Measurements from ENCODE around the gene ABCC3. TPM values are rescaled to one million over a fixed set of nuclear protein-coding genes. Genes with fewer than 3 reads are reported as not detected.

ABCC3 gene
- total and polyA plus RNA-seq, 9 of the 15 experiments (the other 6 are each of a cell fraction or from before 2014, with no cell fraction given), result 0.03 to 1.6 (median 0.42) TPM; not detected in 5

DNA sequence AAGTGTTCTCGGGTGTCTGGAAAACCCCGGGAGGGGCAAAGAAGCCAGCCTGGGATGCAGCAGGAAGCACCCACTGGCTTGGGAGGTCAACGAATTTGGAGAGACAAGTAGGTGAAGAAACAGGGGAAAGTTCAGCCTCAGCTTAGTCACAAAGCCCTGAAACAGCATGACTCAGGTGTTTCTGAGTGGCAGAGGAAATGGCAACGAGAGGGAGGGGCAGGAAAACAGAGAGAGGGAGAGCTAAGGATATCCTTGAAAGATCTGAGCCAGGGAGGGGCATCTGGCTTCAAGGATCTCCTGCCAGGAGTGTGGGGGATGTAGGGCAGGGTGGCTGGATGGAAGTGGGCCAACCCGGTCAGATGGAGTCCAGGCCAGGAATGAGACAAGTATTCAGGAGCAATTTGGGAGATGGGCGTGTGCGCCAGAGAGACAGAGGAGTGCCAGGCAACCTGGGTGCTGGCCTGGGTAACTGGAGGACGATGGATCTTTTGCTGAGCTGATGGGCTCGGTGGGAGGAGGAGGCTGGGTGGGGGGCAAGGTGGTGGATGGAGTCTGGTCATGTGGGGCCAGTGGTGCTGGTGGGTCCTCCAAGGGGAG is 27.2 kb downstream of the ABCC3 start (continued):
- TF ChIP-seq, protein P1, sequence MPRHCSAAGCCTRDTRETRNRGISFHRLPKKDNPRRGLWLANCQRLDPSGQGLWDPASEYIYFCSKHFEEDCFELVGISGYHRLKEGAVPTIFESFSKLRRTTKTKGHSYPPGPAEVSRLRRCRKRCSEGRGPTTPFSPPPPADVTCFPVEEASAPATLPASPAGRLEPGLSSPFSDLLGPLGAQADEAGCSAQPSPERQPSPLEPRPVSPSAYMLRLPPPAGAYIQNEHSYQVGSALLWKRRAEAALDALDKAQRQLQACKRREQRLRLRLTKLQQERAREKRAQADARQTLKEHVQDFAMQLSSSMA (CRISPR knock-in tag; IDR thresholded peaks at IDR 0.05), result no peak
- TF ChIP-seq, protein P2, sequence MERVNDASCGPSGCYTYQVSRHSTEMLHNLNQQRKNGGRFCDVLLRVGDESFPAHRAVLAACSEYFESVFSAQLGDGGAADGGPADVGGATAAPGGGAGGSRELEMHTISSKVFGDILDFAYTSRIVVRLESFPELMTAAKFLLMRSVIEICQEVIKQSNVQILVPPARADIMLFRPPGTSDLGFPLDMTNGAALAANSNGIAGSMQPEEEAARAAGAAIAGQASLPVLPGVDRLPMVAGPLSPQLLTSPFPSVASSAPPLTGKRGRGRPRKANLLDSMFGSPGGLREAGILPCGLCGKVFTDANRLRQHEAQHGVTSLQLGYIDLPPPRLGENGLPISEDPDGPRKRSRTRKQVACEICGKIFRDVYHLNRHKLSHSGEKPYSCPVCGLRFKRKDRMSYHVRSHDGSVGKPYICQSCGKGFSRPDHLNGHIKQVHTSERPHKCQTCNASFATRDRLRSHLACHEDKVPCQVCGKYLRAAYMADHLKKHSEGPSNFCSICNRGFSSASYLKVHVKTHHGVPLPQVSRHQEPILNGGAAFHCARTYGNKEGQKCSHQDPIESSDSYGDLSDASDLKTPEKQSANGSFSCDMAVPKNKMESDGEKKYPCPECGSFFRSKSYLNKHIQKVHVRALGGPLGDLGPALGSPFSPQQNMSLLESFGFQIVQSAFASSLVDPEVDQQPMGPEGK (CRISPR knock-in tag; IDR thresholded peaks at IDR 0.05; ENCODE audit: borderline replicate concordance), result no peak
- TF ChIP-seq DDX20 (tag; IDR thresholded peaks at IDR 0.05; ENCODE audit: low read depth) (no peak), SMAD3 (CRISPR knock-in tag; conservative IDR thresholded peaks at IDR 0.05) (peak; percentile 60; the same call in 1 of the 2 replicates), CHCHD3 (CRISPR knock-in tag; IDR thresholded peaks at IDR 0.05) (no peak), POLR2A (conservative IDR thresholded peaks at IDR 0.05) (peak; percentile 58; the same call in 1 of the 2 replicates), SOX6 (IDR thresholded peaks at IDR 0.05) (peak; percentile 50; the same call in 1 of the 2 replicates), LARP7 (IDR thresholded peaks at IDR 0.05) (peak; percentile 89), ETV5 (CRISPR knock-in tag; IDR thresholded peaks at IDR 0.05; ENCODE audit: low read depth) (no peak), NR1H2 (CRISPR knock-in tag; IDR thresholded peaks at IDR 0.05) (no peak), ATF1 (CRISPR knock-in tag; IDR thresholded peaks at IDR 0.05) (no peak), ATF1 (tag; IDR thresholded peaks at IDR 0.05) (no peak), ESRRA (IDR thresholded peaks at IDR 0.05; ENCODE audit: borderline replicate concordance, low read depth) (no peak), HDAC2 (IDR thresholded peaks at IDR 0.05) (peak; percentile 79), EHMT2 (IDR thresholded peaks at IDR 0.05) (peak; percentile 68), ZKSCAN3 (CRISPR knock-in tag; IDR thresholded peaks at IDR 0.05) (no peak)
- TF ChIP-seq, protein P3, sequence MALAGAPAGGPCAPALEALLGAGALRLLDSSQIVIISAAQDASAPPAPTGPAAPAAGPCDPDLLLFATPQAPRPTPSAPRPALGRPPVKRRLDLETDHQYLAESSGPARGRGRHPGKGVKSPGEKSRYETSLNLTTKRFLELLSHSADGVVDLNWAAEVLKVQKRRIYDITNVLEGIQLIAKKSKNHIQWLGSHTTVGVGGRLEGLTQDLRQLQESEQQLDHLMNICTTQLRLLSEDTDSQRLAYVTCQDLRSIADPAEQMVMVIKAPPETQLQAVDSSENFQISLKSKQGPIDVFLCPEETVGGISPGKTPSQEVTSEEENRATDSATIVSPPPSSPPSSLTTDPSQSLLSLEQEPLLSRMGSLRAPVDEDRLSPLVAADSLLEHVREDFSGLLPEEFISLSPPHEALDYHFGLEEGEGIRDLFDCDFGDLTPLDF (CRISPR knock-in tag; IDR thresholded peaks at IDR 0.05), result no peak
- TF ChIP-seq, protein P4, sequence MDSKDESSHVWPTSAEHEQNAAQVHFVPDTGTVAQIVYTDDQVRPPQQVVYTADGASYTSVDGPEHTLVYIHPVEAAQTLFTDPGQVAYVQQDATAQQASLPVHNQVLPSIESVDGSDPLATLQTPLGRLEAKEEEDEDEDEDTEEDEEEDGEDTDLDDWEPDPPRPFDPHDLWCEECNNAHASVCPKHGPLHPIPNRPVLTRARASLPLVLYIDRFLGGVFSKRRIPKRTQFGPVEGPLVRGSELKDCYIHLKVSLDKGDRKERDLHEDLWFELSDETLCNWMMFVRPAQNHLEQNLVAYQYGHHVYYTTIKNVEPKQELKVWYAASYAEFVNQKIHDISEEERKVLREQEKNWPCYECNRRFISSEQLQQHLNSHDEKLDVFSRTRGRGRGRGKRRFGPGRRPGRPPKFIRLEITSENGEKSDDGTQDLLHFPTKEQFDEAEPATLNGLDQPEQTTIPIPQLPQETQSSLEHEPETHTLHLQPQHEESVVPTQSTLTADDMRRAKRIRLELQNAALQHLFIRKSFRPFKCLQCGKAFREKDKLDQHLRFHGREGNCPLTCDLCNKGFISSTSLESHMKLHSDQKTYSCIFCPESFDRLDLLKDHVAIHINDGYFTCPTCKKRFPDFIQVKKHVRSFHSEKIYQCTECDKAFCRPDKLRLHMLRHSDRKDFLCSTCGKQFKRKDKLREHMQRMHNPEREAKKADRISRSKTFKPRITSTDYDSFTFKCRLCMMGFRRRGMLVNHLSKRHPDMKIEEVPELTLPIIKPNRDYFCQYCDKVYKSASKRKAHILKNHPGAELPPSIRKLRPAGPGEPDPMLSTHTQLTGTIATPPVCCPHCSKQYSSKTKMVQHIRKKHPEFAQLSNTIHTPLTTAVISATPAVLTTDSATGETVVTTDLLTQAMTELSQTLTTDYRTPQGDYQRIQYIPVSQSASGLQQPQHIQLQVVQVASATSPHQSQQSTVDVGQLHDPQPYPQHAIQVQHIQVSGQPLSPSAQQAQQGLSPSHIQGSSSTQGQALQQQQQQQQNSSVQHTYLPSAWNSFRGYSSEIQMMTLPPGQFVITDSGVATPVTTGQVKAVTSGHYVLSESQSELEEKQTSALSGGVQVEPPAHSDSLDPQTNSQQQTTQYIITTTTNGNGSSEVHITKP (IDR thresholded peaks at IDR 0.05; ENCODE audit: partially characterized antibody), result peak; percentile 34
- TF ChIP-seq, protein P5, sequence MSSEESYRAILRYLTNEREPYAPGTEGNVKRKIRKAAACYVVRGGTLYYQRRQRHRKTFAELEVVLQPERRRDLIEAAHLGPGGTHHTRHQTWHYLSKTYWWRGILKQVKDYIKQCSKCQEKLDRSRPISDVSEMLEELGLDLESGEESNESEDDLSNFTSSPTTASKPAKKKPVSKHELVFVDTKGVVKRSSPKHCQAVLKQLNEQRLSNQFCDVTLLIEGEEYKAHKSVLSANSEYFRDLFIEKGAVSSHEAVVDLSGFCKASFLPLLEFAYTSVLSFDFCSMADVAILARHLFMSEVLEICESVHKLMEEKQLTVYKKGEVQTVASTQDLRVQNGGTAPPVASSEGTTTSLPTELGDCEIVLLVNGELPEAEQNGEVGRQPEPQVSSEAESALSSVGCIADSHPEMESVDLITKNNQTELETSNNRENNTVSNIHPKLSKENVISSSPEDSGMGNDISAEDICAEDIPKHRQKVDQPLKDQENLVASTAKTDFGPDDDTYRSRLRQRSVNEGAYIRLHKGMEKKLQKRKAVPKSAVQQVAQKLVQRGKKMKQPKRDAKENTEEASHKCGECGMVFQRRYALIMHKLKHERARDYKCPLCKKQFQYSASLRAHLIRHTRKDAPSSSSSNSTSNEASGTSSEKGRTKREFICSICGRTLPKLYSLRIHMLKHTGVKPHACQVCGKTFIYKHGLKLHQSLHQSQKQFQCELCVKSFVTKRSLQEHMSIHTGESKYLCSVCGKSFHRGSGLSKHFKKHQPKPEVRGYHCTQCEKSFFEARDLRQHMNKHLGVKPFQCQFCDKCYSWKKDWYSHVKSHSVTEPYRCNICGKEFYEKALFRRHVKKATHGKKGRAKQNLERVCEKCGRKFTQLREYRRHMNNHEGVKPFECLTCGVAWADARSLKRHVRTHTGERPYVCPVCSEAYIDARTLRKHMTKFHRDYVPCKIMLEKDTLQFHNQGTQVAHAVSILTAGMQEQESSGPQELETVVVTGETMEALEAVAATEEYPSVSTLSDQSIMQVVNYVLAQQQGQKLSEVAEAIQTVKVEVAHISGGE (CRISPR knock-in tag; IDR thresholded peaks at IDR 0.05), result no peak
